Stimulated activated CD8-positive, alpha-beta memory T cell treated with anti-CD3 and anti-CD28 coated beads, Interleukin-4, amount 100 ng/mL, for 4 hours (primary cell): ENCODE measurements around the gene CEBPA.

Experiments
- DNase-seq, 2 donors: peaks; one replicate each; pipeline ENCODE4 v3.0.0-alpha.2; 2020; ENCODE audit warnings: low read depth in 2 of 2, low spot score in 1 of 2

CEBPA gene

DNA sequence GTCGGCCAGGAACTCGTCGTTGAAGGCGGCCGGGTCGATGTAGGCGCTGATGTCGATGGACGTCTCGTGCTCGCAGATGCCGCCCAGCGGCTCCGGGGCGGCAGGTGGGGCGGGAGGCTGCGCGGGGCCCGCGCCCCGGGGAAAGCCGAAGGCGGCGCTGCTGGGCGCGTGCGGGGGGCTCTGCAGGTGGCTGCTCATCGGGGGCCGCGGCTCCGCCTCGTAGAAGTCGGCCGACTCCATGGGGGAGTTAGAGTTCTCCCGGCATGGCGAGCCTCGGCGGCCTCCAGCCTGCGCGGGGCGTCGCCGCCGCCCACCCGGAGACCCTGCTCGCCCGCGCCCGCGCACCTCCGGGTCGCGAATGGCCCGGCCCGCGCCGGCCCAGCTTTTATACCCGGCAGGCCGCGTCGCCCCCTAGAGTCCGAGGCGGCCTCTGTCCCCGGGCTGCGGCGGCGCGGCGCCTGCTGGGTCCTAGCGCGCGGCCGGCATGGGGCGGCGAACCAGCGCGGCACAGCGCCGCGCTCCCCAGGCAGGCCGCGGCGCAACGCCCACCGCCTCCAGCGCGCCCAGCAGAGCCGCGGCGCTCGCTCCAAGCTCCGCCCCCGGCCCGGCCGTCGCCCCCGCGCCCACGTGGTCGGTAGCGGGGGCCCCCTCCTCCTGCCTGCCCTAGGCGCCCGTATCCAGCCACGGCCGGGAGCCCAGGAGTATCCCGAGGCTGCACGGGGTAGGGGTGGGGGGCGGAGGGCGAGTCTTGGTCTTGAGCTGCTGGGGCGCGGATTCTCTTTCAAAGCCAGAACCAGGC is at the start of gene CEBPA:
CEBPA (minus strand) TSS at position 360 of the 799 bp plus-strand sequence; CDS start at position 240, 120 bp downstream.
- DNase-seq = peak in 1 of 2 donors; percentile 36

- no peak for DNase-seq
Observed at GRCh38 chr19:33350538-33351309, 48.4 kb upstream of the CEBPA start.

DNA sequence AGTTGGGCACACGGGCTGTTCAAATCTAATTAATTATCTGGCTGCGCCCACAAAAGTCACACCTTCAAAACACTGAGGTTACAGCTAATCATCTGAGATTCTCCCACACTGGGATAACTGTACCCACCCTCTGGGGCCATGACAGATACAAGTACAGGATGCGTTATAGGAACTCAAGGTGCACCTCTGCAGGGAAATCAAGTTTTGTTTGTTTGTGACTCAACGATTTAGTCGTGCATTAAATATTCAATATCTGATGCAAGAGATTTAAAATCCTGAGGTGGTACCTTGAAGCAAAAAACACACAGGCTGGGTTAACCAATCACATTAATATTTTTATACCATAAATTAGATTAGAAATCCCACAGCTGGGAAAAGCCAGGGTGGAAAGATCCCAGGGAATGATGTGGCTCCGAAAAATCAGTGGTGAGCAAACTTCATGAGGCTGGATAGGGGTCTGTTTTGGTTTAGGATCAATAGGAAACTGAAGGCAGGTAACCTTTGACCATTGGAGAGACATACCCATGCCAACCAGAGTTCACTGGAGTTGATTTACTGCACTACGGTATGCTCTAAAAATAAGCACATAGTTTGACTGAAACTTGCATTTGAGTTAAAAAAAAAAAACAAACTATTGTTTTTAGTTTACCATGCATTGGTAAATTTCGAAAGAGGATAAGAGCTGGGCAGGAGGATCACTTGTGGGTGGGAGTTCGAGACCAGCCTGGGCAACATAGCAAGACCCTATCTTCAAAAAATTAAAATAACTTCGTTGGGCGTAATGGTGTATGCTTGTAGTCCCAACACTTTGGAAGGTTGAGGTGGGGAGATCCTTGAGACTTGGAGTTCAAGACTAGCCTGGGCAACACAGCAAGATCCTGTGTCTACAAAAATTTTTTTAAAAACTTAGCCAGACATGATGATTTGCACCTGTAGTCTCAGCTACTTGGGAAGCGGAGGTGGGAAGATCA is 47.3 kb upstream of the CEBPA start:
- no peak for DNase-seq

DNA sequence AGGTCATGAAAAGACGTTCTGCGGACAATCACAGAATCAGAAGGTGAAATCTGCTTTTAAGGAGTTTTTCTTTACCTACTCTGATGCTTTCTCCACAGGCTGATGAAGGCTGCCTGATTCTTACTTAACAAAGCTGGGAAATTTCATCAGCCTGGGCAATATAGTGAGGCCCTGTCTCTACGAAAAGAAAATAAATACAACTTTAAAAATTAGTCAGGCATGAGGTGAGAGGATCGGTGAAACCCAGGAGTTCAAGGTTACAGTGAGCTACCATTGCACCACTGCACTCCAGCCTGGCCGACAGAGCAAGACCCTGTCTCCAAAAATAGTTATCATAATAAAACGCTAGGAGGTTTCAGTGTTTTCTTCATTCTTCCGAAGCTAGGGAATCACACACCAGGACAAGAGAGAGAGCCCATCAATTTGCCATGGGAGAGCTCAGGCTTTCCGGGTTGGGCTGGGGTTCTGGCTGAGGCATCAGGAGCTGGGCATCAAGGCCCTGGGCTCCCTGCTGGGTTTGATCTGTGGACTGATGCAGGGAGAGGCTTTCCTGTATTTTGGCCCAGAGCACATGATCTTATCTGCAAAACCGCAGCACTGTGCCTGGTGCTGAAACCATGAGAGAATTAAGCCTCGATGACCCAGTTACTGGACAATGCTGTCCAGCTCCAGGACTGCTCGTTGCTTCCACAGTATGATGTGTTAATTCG is 46.1 kb upstream of the CEBPA start:
- DNase-seq = no peak

- no peak for DNase-seq
Observed at GRCh38 chr19:33347300-33347699, 45.0 kb upstream of the CEBPA start.

- DNase-seq = no peak
Observed at GRCh38 chr19:33346665-33347064, 44.3 kb upstream of the CEBPA start.

DNA sequence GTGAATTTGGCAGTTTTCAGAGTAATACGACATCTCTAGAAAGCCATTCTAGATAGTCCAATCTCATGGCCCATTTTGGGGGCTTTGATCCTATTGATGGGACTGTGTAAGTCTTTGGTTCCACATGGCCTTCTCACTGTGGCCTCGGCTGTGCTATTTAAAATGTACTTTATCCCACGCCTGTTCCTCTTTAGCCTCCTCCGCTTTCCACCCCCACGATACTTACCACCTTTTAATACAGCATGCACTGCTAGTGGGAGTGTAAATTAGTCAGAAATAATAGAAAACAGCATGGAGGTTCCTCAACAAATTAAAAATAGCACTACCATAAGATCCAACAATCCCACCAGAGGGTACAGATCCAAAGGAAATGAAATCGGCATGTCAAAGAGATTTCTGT is 42.8 kb upstream of the CEBPA start:
- DNase-seq = no peak

GRCh38 chr19:33344573-33344925 is 42.2 kb upstream of the CEBPA start:
- no peak for DNase-seq

- no peak for DNase-seq
Observed at GRCh38 chr19:33343859-33344572, 41.7 kb upstream of the CEBPA start.

DNA sequence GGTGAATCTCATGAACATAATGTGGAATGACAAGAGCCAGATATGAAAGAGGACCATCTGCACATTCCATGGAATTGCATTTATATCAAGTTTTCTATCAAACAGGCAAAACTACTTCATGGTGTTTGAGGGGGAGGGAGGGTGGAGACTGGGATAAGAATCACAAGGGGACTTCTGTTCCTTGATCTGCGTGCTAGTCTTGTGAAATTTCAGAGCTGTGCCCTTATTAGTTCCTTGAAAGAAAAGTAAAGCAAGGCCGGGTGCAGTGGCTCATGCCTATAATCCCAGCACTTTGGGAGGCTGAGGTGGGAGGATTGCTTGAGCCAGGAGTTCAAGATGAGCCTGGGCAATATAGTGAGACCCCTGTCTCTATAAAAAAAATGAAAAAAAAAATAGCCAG is 41.0 kb upstream of the CEBPA start:
- DNase-seq = no peak

- DNase-seq = no peak
Observed at GRCh38 chr19:33340991-33341390, 38.7 kb upstream of the CEBPA start.

DNA sequence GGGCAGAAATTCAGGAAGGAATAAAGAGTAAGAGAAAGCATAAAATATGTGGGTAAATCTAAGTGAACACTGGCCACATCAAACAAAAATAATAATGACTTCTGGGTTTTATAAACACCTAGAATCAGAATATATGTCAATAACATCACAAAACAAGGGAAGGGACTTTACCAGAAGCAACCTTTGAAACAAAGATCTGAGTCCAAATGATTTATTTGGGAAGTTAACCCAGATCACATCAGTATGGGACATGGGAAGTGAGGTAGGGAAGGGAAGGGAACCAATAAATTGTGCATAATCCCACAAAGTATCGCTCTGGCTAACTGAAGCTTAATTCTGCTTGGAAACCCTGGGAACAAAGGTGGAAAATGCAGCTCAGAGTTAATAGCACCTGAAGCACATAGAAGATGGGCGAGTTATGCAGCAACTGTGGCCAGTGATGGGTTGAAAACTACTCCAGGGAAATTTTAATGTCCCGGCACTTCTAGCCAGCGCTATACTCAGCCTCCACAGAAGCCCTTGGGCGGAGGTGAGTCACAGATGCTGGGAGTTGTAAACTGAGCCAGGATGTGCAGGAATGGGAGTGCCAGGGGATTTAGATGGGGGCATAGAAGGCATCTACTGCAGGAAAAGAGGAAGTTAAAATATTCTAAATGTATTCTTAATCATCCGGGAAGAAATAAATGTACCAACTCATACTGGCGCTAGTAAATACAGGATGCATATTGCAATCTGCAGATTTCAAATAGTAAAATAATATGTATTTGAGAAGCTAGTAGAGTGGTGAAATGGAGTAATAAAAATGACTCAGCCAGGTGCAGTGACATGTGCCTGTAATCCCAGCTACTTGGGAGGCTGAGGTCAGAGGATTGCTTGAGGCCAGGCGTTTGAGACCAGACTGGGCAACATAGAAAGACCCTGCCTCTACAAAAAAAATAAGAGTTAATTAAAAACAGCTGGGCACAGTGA is 37.0 kb upstream of the CEBPA start:
- DNase-seq = no peak

DNA sequence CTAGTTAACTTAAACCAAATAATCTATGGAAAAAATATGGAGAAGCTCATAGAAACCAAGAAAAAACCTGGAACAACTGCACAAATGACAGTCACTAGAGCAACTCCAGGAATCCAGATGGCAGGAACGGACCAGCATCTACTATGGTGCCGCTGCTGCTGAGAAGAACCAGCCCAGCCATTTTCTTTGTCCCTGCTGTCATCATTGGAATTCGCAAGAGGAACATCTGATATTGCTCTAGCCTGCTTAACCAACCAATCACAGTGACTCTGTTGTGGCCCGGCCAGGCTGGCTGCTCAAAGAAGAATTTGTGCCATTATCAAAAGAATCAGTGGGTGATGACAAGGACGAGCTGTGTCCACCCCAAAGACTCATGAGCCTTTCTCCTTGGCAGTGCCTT is 33.1 kb upstream of the CEBPA start:
- no peak for DNase-seq

- no peak for DNase-seq
Observed at GRCh38 chr19:33334271-33334670, 31.9 kb upstream of the CEBPA start.

- DNase-seq = no peak
Observed at GRCh38 chr19:33333642-33334041, 31.3 kb upstream of the CEBPA start.

- DNase-seq = no peak
Observed at GRCh38 chr19:33333151-33333550, 30.8 kb upstream of the CEBPA start.

DNA sequence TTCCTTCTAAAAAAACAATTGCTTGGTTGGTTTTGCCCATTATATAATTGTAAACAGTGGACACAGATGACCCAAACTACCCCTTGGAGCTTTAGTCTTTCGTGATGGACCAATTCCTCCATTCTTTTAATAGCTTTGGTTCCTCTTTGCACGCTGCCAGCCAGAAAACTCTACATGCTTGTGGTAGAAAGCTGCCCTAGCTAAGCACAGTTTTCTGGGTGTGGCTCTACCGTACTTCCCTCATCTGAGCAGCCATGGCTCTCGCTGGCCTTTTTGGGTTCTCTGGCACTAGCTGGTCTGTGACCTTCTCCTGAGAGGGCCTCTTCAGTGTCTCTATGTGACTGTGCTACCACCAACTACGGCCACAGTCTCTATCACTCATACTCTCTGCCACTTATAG is 29.9 kb upstream of the CEBPA start:
- no peak for DNase-seq

DNA sequence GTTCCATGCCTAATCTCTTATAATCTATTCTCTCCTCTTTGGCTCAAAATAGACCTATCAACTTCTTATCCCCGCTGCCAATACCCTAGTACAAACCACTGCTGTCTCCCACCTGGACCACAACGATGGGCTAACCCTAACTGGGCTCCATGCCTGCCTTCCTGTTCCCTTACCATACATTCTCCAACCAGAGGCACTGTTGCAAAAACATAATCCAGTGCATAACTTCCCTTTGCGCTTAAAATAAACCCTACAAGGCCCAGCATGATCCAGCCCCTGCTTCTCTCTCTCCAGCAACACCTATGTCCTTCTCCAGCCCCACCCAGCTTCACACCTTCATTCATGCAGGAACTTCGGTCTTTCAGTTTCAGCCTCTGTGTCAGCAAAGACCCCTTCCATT is 27.4 kb upstream of the CEBPA start:
- DNase-seq = no peak

DNA sequence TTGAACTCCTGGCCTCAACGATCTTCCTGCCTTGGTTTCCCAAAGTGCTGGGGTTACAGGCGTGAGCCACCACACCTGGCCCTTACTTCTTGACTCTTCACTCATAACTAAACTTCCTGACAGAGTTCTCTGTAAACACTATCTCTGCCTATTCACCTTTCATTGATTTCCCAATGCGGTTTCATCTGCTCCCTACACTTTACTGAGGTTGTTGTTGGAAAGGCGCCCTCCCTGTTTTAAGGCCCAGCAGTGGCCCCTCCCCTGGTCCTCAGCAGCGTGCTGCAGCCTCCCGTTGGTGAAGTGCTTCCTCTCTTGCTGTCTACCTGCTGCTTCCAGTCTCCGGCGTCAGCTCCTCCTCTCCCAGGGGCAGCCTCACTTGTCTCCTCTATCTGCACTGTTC is 26.7 kb upstream of the CEBPA start:
- DNase-seq = no peak
